Breast epithelium (tissue), 3 donors: ENCODE results near the gene GRIK4.

Experiments used
- POLR2A ChIP-seq: fragments of 450-650 bp; IDR thresholded peaks from one replicate; pipeline ENCODE4 v1.6.1; 2016; ENCODE audit warnings: antibody characterized with exemption, mild to moderate bottlenecking, moderate library complexity
- POLR2AphosphoS5 ChIP-seq, 3 donors: sonication (generic); formaldehyde crosslinking; IDR thresholded peaks; one replicate each; pipeline ENCODE4 v1.6.1; 2017; ENCODE audit warnings: antibody characterized with exemption in 3 of 3
- TF ChIP-seq, protein P1 (sequence below), 3 donors: fragments of 450-650 bp; IDR thresholded peaks; one replicate each; pipeline ENCODE4 v1.5.1; 2016 to 2017; ENCODE audit warnings: antibody characterized with exemption in 3 of 3, mild to moderate bottlenecking in 3 of 3, moderate library complexity in 3 of 3

DNA sequence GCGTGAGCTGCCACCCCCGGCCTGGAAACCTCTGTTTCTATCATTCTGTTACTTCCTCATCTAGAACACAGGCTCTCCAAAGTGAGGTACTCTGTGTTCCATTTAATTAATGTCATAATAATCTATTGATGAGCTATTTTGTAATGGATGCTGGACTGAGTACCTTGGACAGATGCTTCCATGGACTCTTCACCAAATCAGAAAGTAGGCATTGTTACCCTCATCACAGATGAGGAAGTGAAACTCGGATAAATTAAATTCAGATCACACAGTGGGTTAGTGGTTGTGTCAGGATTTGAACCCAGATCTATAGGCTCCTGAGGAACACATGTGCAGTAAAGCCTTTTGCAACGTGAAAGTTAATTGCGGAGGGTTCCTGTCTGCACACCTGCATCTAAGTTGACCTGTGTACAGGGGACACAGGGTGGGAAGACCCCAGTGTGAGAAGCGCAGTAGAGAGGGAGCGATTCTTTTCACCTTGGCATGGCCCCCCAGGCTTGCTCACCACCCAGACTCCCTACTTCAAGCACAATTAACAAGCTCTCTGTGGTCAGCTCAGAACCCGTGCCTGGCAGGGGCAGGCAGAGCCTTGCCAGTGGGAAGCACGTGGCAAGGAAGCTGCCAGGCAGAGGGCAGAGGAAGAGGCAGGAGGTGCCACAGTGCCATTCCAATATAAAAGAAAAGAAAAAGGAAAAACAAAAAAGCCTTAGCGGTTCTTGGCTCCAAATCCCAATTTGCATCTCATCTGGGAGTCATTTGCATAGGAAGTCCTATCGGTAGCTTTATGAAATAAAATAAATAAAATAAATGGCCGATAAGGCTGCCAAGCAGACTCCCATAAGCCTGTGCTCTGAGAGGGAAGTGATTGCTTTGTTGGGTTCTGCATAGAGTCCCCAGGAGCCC lies 239.3 kb downstream of the GRIK4 start:
- TF ChIP-seq, protein P1, sequence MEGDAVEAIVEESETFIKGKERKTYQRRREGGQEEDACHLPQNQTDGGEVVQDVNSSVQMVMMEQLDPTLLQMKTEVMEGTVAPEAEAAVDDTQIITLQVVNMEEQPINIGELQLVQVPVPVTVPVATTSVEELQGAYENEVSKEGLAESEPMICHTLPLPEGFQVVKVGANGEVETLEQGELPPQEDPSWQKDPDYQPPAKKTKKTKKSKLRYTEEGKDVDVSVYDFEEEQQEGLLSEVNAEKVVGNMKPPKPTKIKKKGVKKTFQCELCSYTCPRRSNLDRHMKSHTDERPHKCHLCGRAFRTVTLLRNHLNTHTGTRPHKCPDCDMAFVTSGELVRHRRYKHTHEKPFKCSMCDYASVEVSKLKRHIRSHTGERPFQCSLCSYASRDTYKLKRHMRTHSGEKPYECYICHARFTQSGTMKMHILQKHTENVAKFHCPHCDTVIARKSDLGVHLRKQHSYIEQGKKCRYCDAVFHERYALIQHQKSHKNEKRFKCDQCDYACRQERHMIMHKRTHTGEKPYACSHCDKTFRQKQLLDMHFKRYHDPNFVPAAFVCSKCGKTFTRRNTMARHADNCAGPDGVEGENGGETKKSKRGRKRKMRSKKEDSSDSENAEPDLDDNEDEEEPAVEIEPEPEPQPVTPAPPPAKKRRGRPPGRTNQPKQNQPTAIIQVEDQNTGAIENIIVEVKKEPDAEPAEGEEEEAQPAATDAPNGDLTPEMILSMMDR (IDR thresholded peaks at IDR 0.05) = no peak
- no peak for TF ChIP-seq POLR2A
- TF ChIP-seq POLR2AphosphoS5 (IDR thresholded peaks at IDR 0.05) = no peak
